PC-9 (cell line): ENCODE data around the gene FBXO41. TPM values are rescaled to one million over a fixed set of nuclear protein-coding genes. Genes with fewer than 3 reads are reported as not detected.

Experiments used
- BruUV-seq: library from RNA; stranded (reverse); fragments of 400-500 nt; replicated peaks from 2 replicates; lab custom pipeline; 2021; lab: Mats Ljungman, UMichigan
- CTCF ChIA-PET: fragments of 300-600 bp; sonication (Branson Sonifier 250); formaldehyde crosslinking; loops from one replicate; lab custom pipeline; 2022; ENCODE audit warnings: antibody characterized with exemption; lab: Charles Lee
- POLR2A ChIA-PET: fragments of 300-600 bp; sonication (Branson Sonifier 250); formaldehyde crosslinking; loops from one replicate; lab custom pipeline; 2022; ENCODE audit warnings: antibody characterized with exemption; ENCODE audit not compliant: unreplicated experiment; lab: Charles Lee
- DNase-seq, 2 experiments: peaks; one replicate each; pipeline versions ENCODE4 v3.0.0 to v3.0.0-alpha.2; 2015 to 2022; ENCODE audit warnings: mixed read lengths in 1 of 2
- H2AFZ ChIP-seq: fragments of 200-600 bp; sonication (generic); 2 replicates; pipeline ENCODE4 v1.8.1; 2017; ENCODE audit warnings: antibody characterized with exemption
- H3F3A ChIP-seq: fragments of 200-600 bp; sonication (generic); 2 replicates; pipeline ENCODE4 v1.8.1; 2017; ENCODE audit warnings: antibody characterized with exemption, mild to moderate bottlenecking, low read depth; ENCODE audit not compliant: insufficient read depth
- H3K27ac ChIP-seq: fragments of 200-600 bp; sonication (generic); 2 replicates; pipeline ENCODE4 v1.6.1; 2016; ENCODE audit warnings: mixed run types
- H3K27me3 ChIP-seq: fragments of 200-600 bp; sonication (generic); 2 replicates; pipeline ENCODE4 v1.6.1; 2016; ENCODE audit warnings: low read depth, mixed run types; ENCODE audit not compliant: insufficient read depth
- H3K36me3 ChIP-seq: fragments of 200-600 bp; sonication (generic); 2 replicates; pipeline ENCODE4 v1.6.1; 2016; ENCODE audit warnings: low read depth, mixed run types
- H3K4me1 ChIP-seq: fragments of 200-600 bp; sonication (generic); replicated peaks from 2 replicates; pipeline ENCODE4 v1.6.1; 2016; ENCODE audit warnings: mixed run types; ENCODE audit not compliant: insufficient read depth
- H3K4me2 ChIP-seq: fragments of 200-600 bp; sonication (generic); 2 replicates; pipeline ENCODE4 v1.6.1; 2017; ENCODE audit warnings: mixed run types
- H3K4me3 ChIP-seq: fragments of 200-600 bp; sonication (generic); 2 replicates; pipeline ENCODE4 v1.6.1; 2016; ENCODE audit warnings: mixed run types
- H3K79me2 ChIP-seq: fragments of 200-600 bp; sonication (generic); 2 replicates; pipeline ENCODE4 v1.6.1; 2017; ENCODE audit warnings: low read depth, mixed run types
- H3K9me2 ChIP-seq: fragments of 200-600 bp; sonication (generic); 2 replicates; pipeline ENCODE4 v1.8.1; 2017; ENCODE audit warnings: mild to moderate bottlenecking; ENCODE audit not compliant: insufficient read depth
- H3K9me3 ChIP-seq: fragments of 200-600 bp; sonication (generic); 2 replicates; pipeline ENCODE4 v1.8.1; 2016; ENCODE audit warnings: low read depth; ENCODE audit not compliant: insufficient read depth
- H4K20me1 ChIP-seq: fragments of 200-600 bp; sonication (generic); 2 replicates; pipeline ENCODE4 v1.8.1; 2017; ENCODE audit not compliant: insufficient read depth
- CTCF ChIP-seq: fragments of 200-600 bp; sonication (generic); conservative IDR thresholded peaks from 2 replicates; pipeline ENCODE4 v1.6.1; 2017; ENCODE audit warnings: mixed run types, antibody characterized with exemption, mild to moderate bottlenecking, moderate library complexity
- EZH2 ChIP-seq: fragments of 200-600 bp; sonication (generic); IDR thresholded peaks from 2 replicates; pipeline ENCODE4 v1.8.0; 2017; ENCODE audit warnings: antibody characterized with exemption, low read depth
- intact Hi-C: fragments of 100-400 bp; cut with micrococcal nuclease; formaldehyde crosslinking; loops from one replicate; pipeline ENCODE4 v1.10.0; 2022; ENCODE audit not compliant: unreplicated experiment
- total RNA-seq: library from RNA; stranded (reverse); gene quantifications from 2 replicates; pipeline ENCODE4 v1.2.3, GENCODE V29; 2021

FBXO41 gene
- total RNA-seq, 1 experiment from 2014 or later = 16.4 TPM

- Histone ChIP-seq H3K4me3 (no peak overlapping the region), H3K9me2 (no peaks in the 10 kb centered on the region), H3K27ac (no peak overlapping the region), H4K20me1 (no peaks in the 10 kb centered on the region), H3K27me3 (peaks cover 68% of the 10 kb centered on the region), H3K36me3 (no peaks in the 10 kb centered on the region), H3K4me1 (no peaks in the 10 kb centered on the region), H3F3A (no peaks in the 10 kb centered on the region), H3K79me2 (no peaks in the 10 kb centered on the region), H3K9me3 (no peaks in the 10 kb centered on the region), H3K4me2 (no peak overlapping the region), H2AFZ (no peak overlapping the region)
- no TSS peak for BruUV-seq
- DNase-seq = no peak
- no peak for TF ChIP-seq CTCF
- TF ChIP-seq EZH2 = no peak
- POLR2A ChIA-PET = no interaction called here
- CTCF ChIA-PET = no interaction called here
- intact Hi-C loops = no loop called here
Observed at GRCh38 chr2:73324126-73324725, 39.9 kb upstream of the FBXO41 start.

GRCh38 chr2:73323551-73323950 is 39.3 kb upstream of the FBXO41 start:
- Histone ChIP-seq H3K9me2 (no peaks in the 10 kb centered on the region), H3K79me2 (no peaks in the 10 kb centered on the region), H3K4me3 (no peak overlapping the region), H3K27me3 (peaks cover 75% of the 10 kb centered on the region), H3K9me3 (no peaks in the 10 kb centered on the region), H3K4me2 (no peak overlapping the region), H3K27ac (no peak overlapping the region), H2AFZ (no peak overlapping the region), H3K36me3 (no peaks in the 10 kb centered on the region), H4K20me1 (no peaks in the 10 kb centered on the region), H3F3A (no peaks in the 10 kb centered on the region), H3K4me1 (no peaks in the 10 kb centered on the region)
- POLR2A ChIA-PET = no interaction called here
- CTCF ChIA-PET = no interaction called here
- BruUV-seq = no TSS peak
- no peak for DNase-seq
- intact Hi-C loops = no loop called here
- TF ChIP-seq EZH2 = no peak
- TF ChIP-seq CTCF = no peak

- no peaks in the 10 kb centered on the region for H3K9me2 ChIP-seq
- POLR2A ChIA-PET = no interaction called here
- intact Hi-C loops = no loop called here
- no peaks in the 10 kb centered on the region for H3F3A ChIP-seq
- H3K36me3 ChIP-seq = no peaks in the 10 kb centered on the region
- H3K4me2 ChIP-seq = no peak overlapping the region
- H3K79me2 ChIP-seq = no peaks in the 10 kb centered on the region
- no peaks in the 10 kb centered on the region for H4K20me1 ChIP-seq
- no TSS peak for BruUV-seq
- CTCF ChIA-PET = no interaction called here
- no peak overlapping the region for H3K4me3 ChIP-seq
- DNase-seq = no peak
- H3K27me3 ChIP-seq = peaks cover 85% of the 10 kb centered on the region
- H3K4me1 ChIP-seq = no peaks in the 10 kb centered on the region
- no peak overlapping the region for H3K27ac ChIP-seq
- H2AFZ ChIP-seq = no peak overlapping the region
- H3K9me3 ChIP-seq = no peaks in the 10 kb centered on the region
- no peak for TF ChIP-seq EZH2
- no peak for TF ChIP-seq CTCF
Observed at GRCh38 chr2:73314441-73314840, 30.2 kb upstream of the FBXO41 start.
